ENCODE data around the gene ASB10. TPM values are rescaled to one million over a fixed set of nuclear protein-coding genes. Genes with fewer than 3 reads are reported as not detected.

The ASB10 gene
- total and polyA plus RNA-seq, 2 donors (not counting 1 experiment from before 2014, with no cell fraction given): not detected

DNA sequence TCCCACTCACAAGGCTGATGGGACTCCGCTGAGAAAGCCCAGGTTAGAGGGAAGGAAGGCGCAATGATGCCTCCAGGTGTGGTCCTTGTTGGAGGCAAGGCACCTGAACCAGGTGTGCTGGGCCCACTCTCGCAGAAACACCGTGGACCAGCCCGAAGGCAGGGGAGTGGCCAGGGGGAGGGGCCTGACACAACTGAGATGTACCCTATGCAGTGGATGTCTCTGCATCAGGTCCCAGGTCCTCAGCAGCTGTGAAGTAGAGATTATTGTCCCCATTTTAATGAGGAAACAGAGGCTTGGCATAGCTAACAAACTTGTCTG lies 51.6 kb downstream of the ASB10 start:
- H3K27ac ChIP-seq (ENCODE audit: insufficient read depth, low read length): no peak overlapping the region
- H3K4me1 ChIP-seq (ENCODE audit: control insufficient read depth, extremely low read depth, insufficient read depth, low read length): no peaks in the 10 kb centered on the region
- H3K36me3 ChIP-seq (ENCODE audit: control insufficient read depth, insufficient read depth, low read length): peaks cover 21% of the 10 kb centered on the region
- H4K20me1 ChIP-seq (ENCODE audit: control insufficient read depth, extremely low read depth, insufficient read depth, low read length): no peaks in the 10 kb centered on the region
- no peak overlapping the region for H3K4me3 ChIP-seq (replicated peaks in 1 of 4; ENCODE audit: control extremely low read depth in 1 of 4, insufficient read depth in 1 of 4, low read depth in 3 of 4, low read length in 4 of 4)
- no peaks in the 10 kb centered on the region for H3K27me3 ChIP-seq (ENCODE audit: control insufficient read depth, insufficient read depth, low read length)
- H3K9ac ChIP-seq (ENCODE audit: insufficient read depth, low read length): no peak overlapping the region
- no peak for DNase-seq (ENCODE audit: low read depth in 2 of 2)
- H2AFZ ChIP-seq (ENCODE audit: low read length): no peak overlapping the region
- no peak for TF ChIP-seq EZH2 (IDR thresholded peaks at IDR 0.05; ENCODE audit: low read length, missing control alignments)
- TF ChIP-seq, protein P1, sequence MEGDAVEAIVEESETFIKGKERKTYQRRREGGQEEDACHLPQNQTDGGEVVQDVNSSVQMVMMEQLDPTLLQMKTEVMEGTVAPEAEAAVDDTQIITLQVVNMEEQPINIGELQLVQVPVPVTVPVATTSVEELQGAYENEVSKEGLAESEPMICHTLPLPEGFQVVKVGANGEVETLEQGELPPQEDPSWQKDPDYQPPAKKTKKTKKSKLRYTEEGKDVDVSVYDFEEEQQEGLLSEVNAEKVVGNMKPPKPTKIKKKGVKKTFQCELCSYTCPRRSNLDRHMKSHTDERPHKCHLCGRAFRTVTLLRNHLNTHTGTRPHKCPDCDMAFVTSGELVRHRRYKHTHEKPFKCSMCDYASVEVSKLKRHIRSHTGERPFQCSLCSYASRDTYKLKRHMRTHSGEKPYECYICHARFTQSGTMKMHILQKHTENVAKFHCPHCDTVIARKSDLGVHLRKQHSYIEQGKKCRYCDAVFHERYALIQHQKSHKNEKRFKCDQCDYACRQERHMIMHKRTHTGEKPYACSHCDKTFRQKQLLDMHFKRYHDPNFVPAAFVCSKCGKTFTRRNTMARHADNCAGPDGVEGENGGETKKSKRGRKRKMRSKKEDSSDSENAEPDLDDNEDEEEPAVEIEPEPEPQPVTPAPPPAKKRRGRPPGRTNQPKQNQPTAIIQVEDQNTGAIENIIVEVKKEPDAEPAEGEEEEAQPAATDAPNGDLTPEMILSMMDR (conservative IDR thresholded peaks at IDR 0.05 in 1 of 2, IDR thresholded peaks at IDR 0.05 in 1 of 2; ENCODE audit: low read depth in 1 of 2, low read length in 2 of 2): no peak
- H3K4me2 ChIP-seq (ENCODE audit: extremely low read depth, insufficient read depth, low read length): no peak overlapping the region
- no peaks in the 10 kb centered on the region for H3K79me2 ChIP-seq (ENCODE audit: control insufficient read depth, insufficient read depth, low read length)
- no peaks in the 10 kb centered on the region for H3K9me3 ChIP-seq (ENCODE audit: control insufficient read depth, insufficient read depth, low read depth, low read length)

DNA sequence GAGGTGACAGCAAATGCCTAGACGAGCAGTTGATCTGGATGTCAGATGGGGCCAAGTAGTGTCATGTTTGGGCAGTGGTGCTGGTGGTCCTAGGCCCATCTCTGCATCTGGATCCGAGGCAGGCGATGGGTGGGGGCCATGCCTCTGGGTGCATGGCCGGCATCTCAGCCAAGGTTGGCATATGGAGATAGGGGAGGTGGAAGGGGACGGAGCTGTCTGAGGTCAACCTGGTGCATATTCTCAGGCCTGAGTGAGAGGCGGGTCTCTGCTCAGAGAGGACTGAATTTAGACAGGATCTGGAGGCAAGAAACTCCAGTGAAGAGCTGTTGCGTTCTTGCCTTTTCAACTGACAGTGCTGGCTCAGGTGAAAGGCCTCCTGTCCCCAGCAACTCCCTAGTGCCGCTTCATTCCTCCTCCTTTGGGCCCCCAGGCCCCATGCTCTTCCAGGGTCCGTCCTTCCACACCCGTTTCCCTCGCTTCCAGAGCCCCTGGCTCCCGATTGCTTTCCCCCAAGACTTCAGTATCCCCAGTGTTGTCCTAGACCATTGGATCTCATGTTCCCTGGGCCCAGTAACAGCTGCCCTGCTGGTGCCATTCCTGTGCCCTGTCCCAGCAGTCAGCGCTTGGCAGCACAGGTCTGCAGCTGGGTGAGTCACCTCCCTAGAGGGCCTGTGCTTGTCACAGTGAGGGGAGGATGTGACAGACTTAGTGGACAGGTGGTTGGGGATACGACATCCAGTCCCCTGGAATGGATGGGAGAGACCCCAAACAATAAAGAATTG lies 52.1 kb downstream of the ASB10 start:
- no peak overlapping the region for H3K4me2 ChIP-seq (ENCODE audit: extremely low read depth, insufficient read depth, low read length)
- no peaks in the 10 kb centered on the region for H3K9me3 ChIP-seq (ENCODE audit: control insufficient read depth, insufficient read depth, low read depth, low read length)
- no peak overlapping the region for H3K27ac ChIP-seq (ENCODE audit: insufficient read depth, low read length)
- no peak for TF ChIP-seq EZH2 (IDR thresholded peaks at IDR 0.05; ENCODE audit: low read length, missing control alignments)
- TF ChIP-seq, protein P1 (conservative IDR thresholded peaks at IDR 0.05 in 1 of 2, IDR thresholded peaks at IDR 0.05 in 1 of 2; ENCODE audit: low read depth in 1 of 2, low read length in 2 of 2): no peak
- no peak overlapping the region for H3K4me3 ChIP-seq (replicated peaks in 1 of 4; ENCODE audit: control extremely low read depth in 1 of 4, insufficient read depth in 1 of 4, low read depth in 3 of 4, low read length in 4 of 4)
- H2AFZ ChIP-seq (ENCODE audit: low read length): no peak overlapping the region
- peaks cover 25% of the 10 kb centered on the region for H3K36me3 ChIP-seq (ENCODE audit: control insufficient read depth, insufficient read depth, low read length)
- no peaks in the 10 kb centered on the region for H3K4me1 ChIP-seq (ENCODE audit: control insufficient read depth, extremely low read depth, insufficient read depth, low read length)
- H3K9ac ChIP-seq (ENCODE audit: insufficient read depth, low read length): no peak overlapping the region
- H3K79me2 ChIP-seq (ENCODE audit: control insufficient read depth, insufficient read depth, low read length): no peaks in the 10 kb centered on the region
- no peaks in the 10 kb centered on the region for H4K20me1 ChIP-seq (ENCODE audit: control insufficient read depth, extremely low read depth, insufficient read depth, low read length)
- no peak for DNase-seq (ENCODE audit: low read depth in 2 of 2)
- H3K27me3 ChIP-seq (ENCODE audit: control insufficient read depth, insufficient read depth, low read length): no peaks in the 10 kb centered on the region

DNA sequence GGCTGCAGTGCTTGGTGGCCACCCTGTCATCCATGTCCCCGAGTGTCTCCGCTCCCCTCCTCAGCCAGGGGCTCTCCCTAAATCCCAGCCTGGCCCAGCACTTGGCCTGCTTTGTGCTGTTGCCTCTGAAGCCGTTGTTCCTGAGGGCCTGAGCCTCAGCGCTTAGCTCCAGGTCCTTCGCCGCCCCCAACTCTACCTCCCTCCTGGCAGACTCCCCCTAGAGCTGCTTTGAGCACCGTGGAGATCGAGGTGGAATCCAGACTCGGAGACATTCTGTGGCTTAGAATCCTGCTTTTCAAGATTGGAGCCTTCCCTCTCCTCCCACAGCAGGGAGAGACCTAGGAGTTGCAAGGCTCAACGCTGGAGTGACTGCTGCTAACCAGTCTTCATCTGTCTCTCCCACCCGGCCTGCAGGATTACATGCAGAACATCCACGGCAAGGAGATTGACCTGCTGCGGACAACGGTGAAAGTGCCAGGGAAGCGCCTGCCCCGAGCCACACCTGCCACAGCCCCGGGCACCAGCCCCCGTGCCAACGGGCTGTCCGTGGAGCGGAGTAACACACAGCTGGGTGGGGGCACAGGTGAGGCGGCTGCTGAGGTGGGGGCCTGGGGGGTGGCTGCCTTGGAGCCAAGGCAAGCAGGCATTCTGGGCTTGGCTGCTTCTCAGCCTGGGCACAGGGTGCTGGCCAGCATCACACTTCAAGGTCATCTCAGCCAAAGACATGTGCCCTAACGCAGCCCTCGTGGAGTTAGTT lies 52.9 kb downstream of the ASB10 start:
- Histone ChIP-seq H2AFZ (ENCODE audit: low read length) (no peak overlapping the region), H4K20me1 (ENCODE audit: control insufficient read depth, extremely low read depth, insufficient read depth, low read length) (no peaks in the 10 kb centered on the region), H3K27ac (ENCODE audit: insufficient read depth, low read length) (no peak overlapping the region), H3K4me3 (replicated peaks in 1 of 4; ENCODE audit: control extremely low read depth in 1 of 4, insufficient read depth in 1 of 4, low read depth in 3 of 4, low read length in 4 of 4) (no peak overlapping the region), H3K4me1 (ENCODE audit: control insufficient read depth, extremely low read depth, insufficient read depth, low read length) (no peaks in the 10 kb centered on the region), H3K36me3 (ENCODE audit: control insufficient read depth, insufficient read depth, low read length) (peaks cover 22% of the 10 kb centered on the region), H3K9ac (ENCODE audit: insufficient read depth, low read length) (no peak overlapping the region), H3K27me3 (ENCODE audit: control insufficient read depth, insufficient read depth, low read length) (no peaks in the 10 kb centered on the region), H3K79me2 (ENCODE audit: control insufficient read depth, insufficient read depth, low read length) (no peaks in the 10 kb centered on the region), H3K9me3 (ENCODE audit: control insufficient read depth, insufficient read depth, low read depth, low read length) (no peaks in the 10 kb centered on the region), H3K4me2 (ENCODE audit: extremely low read depth, insufficient read depth, low read length) (no peak overlapping the region)
- TF ChIP-seq, protein P1 (conservative IDR thresholded peaks at IDR 0.05 in 1 of 2, IDR thresholded peaks at IDR 0.05 in 1 of 2; ENCODE audit: low read depth in 1 of 2, low read length in 2 of 2): no peak
- no peak for TF ChIP-seq EZH2 (IDR thresholded peaks at IDR 0.05; ENCODE audit: low read length, missing control alignments)
- DNase-seq (ENCODE audit: low read depth in 2 of 2): no peak

All from fibroblast of lung (primary cell).